Muscle of arm (tissue), 12 donors: ENCODE results near the gene ARPP21. TPM values are rescaled to one million over a fixed set of nuclear protein-coding genes. Genes with fewer than 3 reads are reported as not detected.
"Not testable (repeated sequence)": the region's sequence is repeated elsewhere in the genome, so short reads cannot be mapped to it uniquely, and the experiment has no call there.

Source experiments
- DNase-seq: peaks from one replicate; pipeline ENCODE4 v3.0.0-alpha.2; 2013
- polyA plus RNA-seq, 12 donors: library from polyadenylated mRNA; unstranded; fragments of 120-200 nt; gene quantifications; one replicate each; pipeline ENCODE4 v1.2.1, GENCODE V29; 2013; ENCODE audit not compliant: insufficient read length in 12 of 12

The ARPP21 gene
- polyA plus RNA-seq, 12 donors: 88.7 to 290 (median 198) TPM; not detected in 1

DNA sequence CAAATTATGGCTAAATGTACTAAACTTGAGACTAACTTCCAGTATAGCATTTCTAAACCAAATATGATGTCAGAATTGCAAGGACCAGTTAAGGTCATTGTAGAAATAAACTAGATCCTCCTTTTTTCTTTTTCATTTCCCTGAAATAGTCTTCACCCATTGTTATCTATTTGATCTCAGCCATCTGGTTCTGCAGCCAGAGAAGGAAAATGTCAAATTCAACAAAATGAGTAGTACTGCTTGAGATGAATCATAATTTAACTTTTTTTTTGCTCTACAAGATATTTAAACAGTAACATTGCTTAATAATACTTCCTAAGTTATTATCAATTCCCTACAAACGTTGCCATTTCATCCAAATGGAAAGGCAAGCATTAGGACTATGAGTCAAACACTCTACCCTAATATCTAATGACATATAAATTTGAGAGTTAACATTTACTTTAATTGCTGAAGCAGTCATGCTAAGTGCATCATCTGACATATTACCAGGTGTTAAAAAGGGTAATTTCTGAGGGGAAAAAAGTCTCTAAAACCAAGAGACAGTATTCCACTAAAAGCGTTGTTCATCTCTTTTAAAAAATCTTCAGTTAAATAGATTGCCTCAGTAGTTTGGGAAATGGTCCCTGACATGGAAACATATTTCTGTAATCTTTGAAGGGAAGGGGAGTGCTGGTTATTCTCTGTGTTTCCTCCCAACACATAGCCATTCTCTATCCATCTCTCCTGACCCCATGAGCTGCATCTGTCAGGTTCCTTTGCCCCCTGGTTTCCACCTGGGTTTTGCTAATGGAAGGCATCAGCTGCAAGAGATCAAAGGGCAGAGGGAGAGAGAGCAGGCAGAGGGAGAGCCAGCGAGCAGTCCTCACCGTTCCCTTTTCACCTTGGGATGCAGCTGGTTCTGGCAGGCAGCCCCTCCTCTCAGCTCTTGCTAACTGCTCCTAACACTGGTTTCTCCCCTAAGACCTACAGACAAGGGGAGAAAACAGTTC lies 138.5 kb downstream of the ARPP21 start:
- no peak for DNase-seq

DNA sequence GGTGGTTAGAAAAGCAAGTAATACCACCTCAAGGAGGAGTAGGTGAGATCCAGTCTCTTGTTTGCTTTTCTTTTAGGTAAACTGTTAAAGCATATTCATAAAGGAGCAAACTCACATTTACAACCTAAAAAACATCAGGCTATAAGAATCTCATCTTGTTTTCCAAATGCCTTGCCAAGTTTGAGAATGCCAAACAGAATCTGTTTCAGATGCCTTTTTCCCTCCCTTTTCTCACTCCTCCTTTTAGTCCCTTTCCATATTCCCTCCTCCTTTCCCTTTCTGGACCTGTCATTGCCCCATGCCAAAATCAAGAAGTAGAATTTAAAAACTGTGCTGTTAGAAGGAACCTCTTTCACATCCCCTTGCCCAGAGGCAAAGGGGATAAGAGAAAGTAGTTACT lies 140.3 kb downstream of the ARPP21 start:
- peak; percentile 7 for DNase-seq

DNA sequence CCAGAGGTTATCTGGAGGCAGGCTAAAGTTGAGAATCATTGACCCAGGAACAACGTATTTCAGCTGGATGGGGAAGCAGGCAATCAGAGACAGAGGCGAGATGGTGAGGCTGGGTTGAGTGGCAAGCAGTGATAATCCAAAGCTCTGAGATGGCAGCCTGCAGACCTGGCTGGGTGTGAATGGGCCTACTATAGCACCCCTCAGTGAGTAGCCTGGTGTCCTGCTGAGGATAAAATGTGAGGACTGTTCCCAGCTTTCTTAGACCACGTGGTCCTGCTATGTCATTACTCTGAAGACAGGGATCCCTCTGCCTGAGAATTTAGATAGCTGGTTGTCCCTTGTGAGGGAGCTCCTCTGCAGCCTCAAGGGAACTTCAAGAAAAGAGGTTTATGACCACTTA lies 141.5 kb downstream of the ARPP21 start:
- no peak for DNase-seq

DNA sequence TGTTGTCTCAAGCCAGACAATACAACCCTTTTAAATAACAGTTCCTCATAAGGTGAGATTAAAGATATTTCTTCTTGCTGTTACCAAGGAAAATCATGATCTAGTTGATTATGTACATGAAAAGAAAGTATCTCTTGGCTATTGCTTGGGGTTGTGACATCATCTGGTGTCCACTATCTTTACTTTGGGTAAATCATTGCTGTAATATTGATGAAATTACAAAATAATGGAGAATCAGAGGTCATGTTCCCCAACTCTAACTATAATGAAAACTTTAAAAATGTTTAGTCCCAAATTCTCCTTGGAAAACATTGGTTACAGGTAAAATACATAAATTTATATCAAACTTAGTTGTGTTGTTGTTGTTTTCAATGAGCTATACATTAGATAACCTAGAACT lies 142.2 kb downstream of the ARPP21 start:
- DNase-seq: no peak

DNA sequence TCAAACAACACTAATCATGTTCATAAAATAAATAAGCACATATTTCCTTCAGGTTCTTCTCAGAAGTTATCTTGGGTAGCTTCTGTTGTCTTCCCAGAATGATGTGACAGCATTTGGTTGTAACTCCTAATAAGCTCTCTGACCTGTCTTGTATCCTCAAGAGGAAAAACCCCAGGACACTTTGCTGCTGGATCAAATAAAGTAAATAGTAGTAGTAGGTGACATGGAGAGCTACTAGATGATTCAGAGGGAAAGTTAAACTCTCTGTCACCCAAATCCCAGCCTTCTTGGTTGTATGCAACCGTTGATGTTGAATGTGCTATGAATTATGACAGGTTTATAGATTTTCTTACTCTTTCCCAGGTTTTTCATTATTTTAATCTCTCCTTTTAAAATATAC lies 143.0 kb downstream of the ARPP21 start:
- DNase-seq: no peak

GRCh38 chr3:35784169-35784568 lies 144.8 kb downstream of the ARPP21 start:
- no peak for DNase-seq

GRCh38 chr3:35785234-35785888 lies 146.0 kb downstream of the ARPP21 start:
- DNase-seq: no peak

DNA sequence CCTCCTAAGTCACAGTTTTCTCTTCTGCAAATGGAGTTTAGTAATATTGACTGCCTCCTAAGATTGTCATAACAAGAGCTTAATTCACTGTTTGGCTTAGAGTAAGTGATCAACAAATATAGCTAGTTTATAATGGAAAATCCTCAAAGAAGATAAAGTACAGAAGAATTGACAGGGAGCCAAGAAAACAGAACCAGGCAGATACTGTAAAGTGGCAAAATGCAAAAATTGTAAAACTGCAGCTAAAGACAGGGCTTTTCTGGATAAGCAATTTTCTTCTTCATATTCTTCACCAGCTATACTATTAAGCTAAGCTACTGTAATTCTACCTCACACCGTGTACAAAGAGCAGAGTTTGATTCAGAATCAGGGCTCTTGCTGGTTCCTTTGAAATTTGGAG lies 148.6 kb downstream of the ARPP21 start:
- DNase-seq: no peak

- DNase-seq: peak; percentile 2
Measured at GRCh38 chr3:35789042-35789831, 149.9 kb downstream of the ARPP21 start.

GRCh38 chr3:35790764-35791163 lies 151.4 kb downstream of the ARPP21 start:
- DNase-seq: no peak

DNA sequence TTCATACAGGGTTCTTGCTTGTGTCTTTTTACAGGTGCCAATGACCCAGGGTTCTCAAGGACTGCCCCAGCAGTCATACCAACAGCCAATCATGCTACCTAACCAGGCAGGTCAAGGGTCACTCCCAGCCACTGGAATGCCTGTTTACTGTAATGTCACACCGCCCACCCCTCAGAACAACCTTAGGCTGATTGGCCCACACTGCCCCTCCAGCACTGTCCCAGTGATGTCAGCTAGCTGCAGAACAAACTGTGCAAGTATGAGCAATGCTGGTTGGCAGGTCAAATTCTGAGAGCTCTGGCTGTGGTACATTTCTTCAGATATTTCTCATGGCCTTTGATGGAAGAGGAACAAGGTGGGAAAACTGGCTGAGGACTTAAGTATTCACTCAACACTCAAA lies 154.3 kb downstream of the ARPP21 start:
- no peak for DNase-seq

GRCh38 chr3:35800960-35801459 lies 161.7 kb downstream of the ARPP21 start:
- DNase-seq: no peak

DNA sequence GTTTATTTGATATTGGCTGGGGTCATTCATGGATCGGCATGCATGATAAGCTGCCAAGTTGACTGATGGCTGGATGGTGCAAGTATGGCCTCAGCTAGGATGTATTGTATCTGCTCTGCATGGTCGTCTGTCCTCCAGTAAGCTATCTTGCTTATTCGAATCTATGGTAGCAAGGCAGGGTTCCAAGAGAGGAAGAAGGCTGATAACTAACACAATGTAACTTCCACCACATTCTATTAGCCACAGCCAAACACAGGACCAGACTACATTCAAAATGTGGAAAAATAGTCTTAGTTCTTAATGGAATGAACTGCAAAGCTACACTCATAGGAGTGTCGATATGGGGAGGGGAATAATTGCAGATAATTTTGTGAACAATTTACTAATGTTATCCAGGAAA lies 175.2 kb downstream of the ARPP21 start:
- DNase-seq: no peak

DNA sequence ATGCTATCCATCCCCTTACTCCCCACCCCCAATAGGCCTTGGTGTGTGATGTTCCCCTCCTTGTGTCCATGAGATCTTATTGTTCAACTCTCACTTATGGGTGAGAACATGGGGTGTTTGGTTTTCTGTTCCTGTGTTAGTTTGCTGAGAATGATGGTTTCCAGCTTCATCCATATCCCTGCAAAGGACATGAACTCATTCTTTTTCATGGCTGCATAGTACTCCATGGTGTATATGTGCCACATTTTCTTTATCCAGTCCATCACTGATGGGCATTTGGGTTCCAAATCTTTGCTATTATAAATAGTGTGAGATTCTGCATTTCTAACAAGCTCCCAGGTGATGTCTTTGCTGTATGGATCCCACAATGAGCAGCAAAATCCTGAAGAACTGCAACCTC lies 176.5 kb downstream of the ARPP21 start:
- DNase-seq: not testable (repeated sequence)

DNA sequence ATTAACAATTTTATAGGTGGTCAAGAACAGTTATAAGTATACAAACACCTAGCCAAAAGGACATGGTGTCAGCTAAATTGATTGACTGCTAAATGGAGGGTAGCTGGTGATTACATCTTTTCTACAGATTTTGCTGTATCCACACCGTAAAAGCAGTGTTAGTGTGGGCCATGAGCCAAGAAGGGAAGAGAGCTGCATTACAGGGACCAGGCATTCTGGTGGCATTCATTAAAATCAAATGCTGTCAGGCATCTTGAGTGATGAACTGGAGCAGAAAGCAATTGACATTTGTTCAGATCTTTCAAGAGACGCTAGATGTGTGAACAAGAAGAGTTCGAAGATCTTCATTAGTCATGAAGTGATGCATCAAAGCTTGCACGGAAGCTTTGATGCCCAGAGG lies 177.9 kb downstream of the ARPP21 start:
- no peak for DNase-seq

- no peak for DNase-seq
Measured at GRCh38 chr3:35832140-35832571, 192.8 kb downstream of the ARPP21 start.
